Measurements from ENCODE around the gene PIK3R2. TPM values are rescaled to one million over a fixed set of nuclear protein-coding genes. Genes with fewer than 3 reads are reported as not detected.

The PIK3R2 gene
- total RNA-seq, 2 donors from 2014 or later = 11.5 to 13.0 TPM

DNA sequence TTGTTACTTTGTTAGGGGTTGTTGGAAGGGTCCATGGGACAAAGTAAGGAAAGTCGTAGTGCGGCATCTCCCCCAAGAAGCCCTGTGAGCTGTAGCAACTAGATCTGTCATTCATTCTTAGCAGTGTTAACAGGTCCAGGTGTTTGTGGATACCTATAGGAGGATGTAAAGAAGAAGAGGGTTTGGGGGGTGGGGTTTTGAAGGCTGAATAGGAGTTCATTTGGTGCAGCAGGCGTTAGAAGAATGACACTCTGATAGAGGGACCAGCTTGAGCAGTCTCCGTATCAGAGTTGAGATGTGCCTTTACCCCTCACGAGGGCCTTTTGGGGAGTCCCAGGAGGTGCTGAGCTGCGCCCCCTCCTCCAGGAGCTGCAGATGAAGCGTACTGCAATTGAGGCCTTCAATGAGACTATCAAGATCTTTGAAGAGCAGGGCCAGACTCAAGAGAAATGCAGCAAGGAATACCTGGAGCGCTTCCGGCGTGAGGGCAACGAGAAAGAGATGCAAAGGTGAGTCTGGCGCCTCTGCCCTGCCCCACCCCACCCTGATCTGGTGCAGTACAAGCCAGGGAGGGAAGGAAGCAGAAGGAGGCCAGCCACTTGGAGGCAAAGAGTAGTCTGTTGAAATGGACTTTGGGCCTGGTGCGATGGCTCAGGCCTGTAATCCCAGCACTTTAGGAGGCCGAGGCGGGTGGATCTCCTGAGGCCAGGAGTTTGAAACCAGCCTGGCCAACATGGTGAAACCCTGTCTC lies 13.0 kb downstream of the PIK3R2 start:
- intact Hi-C loops (cut with DNase I) = no loop called here
- DNase-seq (ENCODE audit: low spot score) = no peak

DNA sequence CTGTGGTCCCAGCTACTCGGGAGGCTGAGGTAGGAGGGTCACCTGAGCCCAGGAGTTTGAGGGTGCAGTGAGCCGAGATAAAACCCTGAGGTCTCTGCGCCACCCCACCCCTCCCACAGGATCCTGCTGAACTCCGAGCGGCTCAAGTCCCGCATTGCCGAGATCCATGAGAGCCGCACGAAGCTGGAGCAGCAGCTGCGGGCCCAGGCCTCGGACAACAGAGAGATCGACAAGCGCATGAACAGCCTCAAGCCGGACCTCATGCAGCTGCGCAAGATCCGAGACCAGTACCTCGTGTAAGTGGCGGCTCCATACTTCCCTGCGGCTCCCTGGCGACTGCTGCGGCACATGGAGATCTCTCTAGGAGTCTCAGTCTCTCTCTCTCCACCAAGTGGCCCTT lies 14.0 kb downstream of the PIK3R2 start:
- no peak for DNase-seq (ENCODE audit: low spot score)
- intact Hi-C loops (cut with DNase I) = no loop called here

DNA sequence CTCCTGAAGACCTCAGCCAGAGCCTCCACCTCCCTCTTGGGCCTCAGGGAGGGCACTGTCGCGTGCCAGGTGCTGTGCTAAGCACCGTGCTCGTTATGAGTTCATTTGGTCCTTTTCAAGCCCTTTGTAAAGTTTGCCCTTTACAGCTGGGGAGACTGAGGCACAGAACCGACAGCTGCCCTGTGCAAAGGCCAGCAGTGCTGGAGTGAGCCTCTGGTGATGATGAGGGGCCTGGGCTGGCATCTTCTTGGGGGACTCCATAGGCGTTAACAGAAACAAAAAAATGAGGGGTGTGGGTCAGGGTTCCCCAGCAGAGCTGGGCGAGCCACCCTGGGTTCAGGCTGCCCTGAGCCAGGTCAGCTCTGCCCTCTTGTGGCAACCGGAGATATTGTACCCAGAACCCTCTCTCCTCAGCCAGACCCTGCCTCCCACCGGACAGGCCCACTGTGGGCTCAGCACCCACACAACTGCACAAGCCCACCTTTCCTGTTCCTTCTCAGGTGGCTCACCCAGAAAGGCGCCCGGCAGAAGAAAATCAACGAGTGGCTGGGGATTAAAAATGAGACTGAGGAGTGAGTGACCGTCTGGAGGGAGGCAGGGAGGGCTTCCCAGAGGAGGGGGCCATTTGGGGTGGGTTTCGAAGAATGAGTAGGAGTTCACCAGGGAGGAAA lies 15.1 kb downstream of the PIK3R2 start:
- intact Hi-C loops (cut with DNase I) = no loop called here
- no peak for DNase-seq (ENCODE audit: low spot score)

DNA sequence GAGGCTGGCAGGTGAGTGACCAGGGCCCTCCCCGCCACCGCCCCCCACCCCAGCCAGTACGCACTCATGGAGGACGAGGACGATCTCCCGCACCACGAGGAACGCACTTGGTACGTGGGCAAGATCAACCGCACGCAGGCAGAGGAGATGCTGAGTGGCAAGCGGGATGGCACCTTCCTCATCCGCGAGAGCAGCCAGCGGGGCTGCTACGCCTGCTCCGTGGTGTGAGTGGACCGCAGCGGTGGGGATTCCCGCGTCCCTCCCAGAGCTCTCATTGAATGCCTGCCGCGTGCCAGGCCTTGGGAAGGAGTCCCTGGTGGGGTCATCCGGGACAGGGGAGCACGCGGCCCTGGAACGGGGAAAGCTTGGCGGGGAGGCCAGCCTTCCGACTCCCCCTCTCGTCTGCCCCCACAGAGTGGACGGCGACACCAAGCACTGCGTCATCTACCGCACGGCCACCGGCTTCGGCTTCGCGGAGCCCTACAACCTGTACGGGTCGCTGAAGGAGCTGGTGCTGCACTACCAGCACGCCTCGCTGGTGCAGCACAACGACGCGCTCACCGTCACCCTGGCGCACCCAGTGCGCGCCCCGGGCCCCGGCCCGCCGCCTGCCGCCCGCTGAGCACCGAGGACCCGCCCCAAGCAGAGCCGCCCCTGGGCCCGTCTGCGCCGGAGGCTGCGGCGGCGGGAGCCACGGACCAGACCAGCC lies 15.9 kb downstream of the PIK3R2 start:
- intact Hi-C loops (cut with DNase I) = no loop called here

DNA sequence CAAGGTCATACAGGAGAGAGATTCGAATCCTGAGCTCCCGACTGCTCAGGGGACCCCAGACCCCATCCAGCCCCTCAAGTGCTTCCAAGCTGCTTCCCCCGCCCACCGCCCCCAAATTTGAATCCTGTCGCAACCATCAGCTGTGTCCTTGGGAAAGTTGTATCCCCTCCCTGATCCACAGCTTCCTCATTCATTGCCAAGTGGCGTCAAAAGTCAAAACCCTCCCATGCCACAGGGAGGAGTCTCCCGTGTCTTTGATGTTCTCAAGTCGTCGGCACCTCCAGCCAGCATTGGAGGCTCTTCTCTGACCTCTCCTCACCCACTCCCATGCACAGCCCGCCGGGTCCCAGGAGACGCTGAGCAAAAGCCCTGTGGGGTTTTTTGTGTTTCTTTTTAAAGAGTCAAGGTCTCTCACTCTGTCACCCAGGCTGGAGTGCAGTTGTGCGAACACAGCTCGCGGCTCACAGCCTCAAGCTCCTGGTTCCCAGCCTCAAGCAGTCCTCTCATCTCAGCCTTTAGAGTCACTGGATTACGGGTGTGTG lies 17.8 kb downstream of the PIK3R2 start:
- intact Hi-C loops (cut with DNase I) = no loop called here
- DNase-seq (ENCODE audit: low spot score) = no peak

More for the DNA sequence above, 15.9 kb downstream of the PIK3R2 start:
- no peak for DNase-seq (ENCODE audit: low spot score)

DNA sequence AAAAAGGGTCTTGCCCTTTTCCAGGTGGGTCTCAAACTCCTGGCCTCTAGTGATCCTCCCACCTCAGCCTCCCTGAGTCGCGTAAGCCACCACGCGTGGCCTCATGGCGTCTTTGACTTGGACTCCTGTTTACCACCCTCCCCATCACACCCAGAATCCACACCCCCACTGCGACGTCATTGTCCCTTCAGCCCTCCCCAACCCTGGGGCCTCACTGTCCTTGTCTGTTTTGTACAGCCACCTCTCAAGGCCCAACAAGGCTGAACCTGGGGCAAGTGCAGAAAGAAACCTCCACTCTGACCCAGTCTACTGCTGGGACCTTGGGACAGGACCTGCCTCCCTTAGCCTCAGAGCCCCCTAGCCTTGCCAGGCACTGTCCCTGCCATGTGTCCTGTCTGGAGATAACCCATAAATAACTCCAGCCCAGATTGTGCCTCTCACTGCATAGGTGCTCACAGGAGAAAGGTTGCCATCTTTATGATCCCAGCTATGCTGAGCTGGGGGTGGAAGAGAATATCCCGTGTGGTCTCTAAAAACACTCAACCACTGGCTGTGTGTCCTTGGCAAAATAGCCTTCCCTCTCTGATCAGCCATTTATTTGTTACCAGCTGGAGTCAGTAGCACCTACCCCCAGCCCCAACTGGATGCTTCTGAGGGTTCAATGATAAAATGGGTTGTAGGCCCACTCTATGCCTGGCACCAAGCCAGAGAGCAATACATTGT lies 18.8 kb downstream of the PIK3R2 start:
- intact Hi-C loops (cut with DNase I) = no loop called here
- no peak for DNase-seq (ENCODE audit: low spot score)

DNA sequence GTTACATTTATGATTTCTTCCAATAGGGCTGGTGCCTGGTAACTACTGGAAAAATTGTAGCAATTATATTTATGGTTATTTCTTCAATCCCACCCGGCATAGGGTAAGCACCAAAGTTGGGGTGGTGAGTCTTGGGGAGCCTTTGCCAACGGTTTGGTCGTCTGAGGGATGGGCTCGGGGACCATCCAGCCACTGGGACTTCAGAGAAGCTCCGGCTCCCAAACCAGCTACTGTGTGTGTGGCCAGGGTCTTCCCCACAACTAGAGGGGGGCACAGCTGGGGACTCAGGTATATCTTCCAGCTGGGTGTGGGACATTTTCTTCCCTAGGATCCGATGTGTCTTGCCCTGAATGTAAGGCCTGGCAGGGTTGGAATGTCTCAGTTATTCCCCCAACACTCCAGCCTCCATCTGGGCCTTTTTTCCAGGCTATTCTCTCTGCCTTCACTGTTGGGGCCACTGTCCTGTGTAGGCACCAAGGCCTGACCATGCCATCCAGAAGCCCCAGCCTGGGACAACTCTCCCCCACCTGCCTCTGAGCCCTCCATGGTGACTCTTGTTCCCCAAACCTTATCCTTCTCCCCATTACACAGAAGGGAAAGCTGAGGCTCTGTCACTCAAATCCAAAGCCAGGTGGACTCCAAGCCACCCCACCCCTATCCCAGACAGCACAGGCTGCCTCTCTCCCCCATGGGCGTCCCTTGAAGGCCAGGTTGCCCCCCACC lies 19.5 kb downstream of the PIK3R2 start:
- intact Hi-C loops (cut with DNase I) = no loop called here

DNA sequence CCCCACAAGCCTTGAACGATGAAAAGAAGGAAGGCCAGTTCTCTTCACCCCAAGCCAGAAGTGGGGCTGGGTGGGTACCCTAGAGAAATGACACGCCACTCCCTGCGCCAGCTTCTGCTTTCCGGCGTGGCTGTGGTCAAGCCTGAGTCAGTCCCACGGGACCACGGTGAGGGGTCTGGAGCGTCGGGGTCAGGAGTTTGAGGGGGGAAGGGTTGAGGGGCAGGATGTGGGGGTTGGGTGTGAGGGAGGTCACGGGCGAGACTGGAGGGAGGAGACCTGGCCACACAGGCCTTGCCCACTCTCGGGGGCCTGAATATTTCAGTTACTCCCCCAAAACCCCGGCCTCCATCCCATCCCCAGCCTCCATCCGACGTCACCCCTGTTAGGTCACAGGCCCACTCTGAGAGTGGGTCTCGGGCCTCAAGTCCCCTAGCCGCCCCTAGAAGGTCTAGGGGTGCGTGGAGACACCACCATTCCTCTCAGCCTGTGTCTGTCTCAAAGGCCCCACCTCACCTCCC lies 20.1 kb downstream of the PIK3R2 start:
- peak; percentile 94 for DNase-seq (ENCODE audit: low spot score)
- intact Hi-C loops (cut with DNase I) = no loop called here

More for the DNA sequence above, 19.5 kb downstream of the PIK3R2 start:
- no peak for DNase-seq (ENCODE audit: low spot score)

DNA sequence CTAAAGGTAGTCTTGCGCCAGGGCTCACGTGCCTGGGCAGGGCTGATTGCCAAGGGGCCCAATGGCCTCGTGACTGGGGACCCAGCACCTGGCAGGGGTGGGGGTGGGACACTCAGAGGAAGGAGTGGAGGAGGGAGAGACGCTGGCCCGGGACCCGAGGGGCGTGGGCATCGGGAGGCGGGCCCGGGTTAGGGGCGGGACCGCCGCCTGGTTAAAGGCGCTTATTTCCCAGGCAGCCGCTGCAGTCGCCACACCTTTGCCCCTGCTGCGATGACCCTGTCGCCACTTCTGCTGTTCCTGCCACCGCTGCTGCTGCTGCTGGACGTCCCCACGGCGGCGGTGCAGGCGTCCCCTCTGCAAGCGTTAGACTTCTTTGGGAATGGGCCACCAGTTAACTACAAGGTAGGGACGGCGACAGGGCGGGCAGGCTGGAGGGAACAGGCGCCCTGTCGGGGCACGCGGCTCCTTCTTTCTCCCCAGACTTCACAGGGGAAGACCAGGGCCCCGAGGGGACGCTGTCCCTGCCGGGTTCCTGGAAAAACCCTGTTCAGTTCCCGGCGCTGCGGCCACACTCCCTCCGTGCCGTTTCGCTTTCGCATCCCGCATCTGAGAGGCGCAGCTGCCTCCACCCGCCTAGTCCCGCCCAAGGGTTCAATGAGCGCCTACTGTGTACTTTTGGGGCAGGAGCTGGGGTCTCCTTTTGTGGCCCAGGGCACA lies 20.8 kb downstream of the PIK3R2 start, which contains the start of gene IFI30:
Gene IFI30, plus strand, starts transcription at position 242 of the 717 bp plus-strand sequence. Its CDS starts 29 bp downstream, at position 271.
- peak; percentile 95 for DNase-seq (ENCODE audit: low spot score)
- intact Hi-C loops (cut with DNase I) = no loop called here

DNA sequence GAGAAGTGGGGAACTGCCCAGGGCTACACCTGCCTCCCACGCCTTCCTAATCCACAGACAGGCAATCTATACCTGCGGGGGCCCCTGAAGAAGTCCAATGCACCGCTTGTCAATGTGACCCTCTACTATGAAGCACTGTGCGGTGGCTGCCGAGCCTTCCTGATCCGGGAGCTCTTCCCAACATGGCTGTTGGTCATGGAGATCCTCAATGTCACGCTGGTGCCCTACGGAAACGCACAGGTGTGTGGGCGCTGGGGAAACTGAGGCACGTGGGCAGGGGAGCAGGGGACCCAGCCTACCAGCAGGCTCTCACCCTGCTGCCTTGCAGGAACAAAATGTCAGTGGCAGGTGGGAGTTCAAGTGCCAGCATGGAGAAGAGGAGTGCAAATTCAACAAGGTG lies 22.0 kb downstream of the PIK3R2 start:
- DNase-seq (ENCODE audit: low spot score) = no peak
- intact Hi-C loops (cut with DNase I) = no loop called here

DNA sequence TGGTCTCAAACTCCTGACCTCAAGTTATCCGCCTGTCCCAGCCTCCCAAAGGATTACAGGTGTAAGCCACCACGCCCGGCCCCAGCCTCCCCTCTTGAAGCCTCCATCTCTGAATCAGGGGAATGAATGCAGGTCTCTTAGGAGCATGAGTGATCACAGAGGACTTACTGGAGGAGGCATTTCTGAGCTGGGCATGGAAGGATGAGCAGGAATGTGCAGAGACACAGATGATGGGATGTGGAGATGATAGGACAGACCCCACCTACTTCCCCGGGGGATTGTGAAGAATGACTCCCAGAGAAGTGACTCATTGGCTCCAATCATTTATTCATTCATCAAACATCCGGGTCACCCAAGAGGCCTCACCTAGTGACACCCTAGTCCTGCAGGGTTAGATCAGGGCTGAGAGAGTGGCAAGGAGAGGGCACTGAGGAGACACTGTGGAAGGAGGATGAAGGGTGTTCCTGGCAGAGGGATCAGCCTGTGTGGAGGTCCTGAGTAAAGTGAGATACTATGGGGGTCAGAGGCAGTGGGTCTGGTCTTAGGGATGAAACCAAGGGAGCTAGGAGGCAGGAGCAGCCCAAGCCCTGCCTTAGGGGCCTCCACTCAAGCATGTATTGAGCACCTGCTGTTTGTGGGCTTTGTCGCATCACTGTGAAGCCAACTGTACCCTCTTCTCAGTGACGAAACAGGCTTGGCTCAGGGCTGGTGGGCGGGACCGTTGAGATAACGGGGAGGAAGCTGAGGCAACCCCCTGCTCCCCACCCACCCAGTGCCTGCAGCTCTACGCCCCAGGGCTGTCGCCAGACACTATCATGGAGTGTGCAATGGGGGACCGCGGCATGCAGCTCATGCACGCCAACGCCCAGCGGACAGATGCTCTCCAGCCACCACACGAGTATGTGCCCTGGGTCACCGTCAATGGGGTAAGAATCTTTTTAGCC lies 23.7 kb downstream of the PIK3R2 start:
- intact Hi-C loops (cut with DNase I) = no loop called here

DNA sequence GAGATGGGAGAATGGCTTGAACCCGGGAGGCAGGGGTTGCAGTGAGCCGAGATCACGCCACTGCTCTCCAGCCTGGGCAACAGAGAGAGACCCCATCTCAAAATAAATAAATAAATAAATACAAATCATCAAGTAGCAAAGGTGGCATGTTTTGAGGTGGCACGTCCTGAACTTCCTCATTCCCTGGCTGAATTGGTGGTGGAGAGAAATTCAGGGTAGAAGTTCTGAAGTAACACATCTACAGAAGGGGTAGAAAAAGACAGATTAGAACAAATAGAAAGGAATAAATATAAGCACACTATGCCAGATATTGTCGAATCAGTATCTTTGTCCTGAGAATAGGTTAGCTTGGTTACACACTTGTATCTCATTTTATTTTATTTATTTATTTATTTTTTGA lies 27.0 kb downstream of the PIK3R2 start:
- DNase-seq (ENCODE audit: low spot score) = no peak
- intact Hi-C loops (cut with DNase I) = no loop called here

More for the DNA sequence above, 23.7 kb downstream of the PIK3R2 start:
- DNase-seq (ENCODE audit: low spot score) = no peak

DNA sequence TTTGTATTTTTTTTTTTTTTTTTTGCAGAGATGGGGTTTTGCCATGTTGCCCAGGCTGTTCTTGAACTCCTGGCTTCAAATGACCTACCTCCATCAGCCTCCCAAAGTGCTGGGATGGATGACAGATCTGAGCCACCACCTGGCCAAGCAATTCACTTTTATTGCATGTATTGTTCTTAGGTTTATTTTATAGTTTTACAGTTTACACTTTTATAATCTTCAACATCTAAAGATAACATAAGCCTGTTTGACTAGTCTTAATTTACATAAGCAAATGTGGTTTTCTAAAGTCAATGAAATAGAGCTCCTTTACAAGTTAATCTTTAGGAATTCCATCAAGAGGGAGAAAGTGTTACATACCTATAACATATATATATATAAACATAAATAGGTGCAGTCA lies 30.6 kb downstream of the PIK3R2 start:
- intact Hi-C loops (cut with DNase I) = no loop called here
- DNase-seq (ENCODE audit: low spot score) = no peak

DNA sequence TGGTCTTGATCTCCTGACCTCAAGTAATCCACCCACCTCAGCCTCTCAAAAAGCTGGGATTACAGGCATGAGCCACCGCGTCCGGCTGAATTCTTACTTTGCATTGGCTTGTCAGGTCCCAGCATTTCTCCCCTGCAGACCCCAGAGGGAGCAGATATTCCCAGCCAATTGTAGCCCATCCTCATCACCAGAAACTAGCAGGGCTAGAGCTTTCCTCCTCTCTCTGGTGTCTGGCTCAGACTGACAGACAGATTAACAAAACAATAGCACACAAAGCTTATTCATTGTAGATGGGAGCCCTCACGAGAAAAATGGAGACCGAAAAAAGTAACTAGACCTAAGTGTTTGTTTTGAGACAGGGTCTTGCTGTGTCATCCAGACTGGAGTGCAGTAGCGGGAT lies 32.6 kb downstream of the PIK3R2 start:
- intact Hi-C loops (cut with DNase I) = no loop called here
- DNase-seq (ENCODE audit: low spot score) = no peak

DNA sequence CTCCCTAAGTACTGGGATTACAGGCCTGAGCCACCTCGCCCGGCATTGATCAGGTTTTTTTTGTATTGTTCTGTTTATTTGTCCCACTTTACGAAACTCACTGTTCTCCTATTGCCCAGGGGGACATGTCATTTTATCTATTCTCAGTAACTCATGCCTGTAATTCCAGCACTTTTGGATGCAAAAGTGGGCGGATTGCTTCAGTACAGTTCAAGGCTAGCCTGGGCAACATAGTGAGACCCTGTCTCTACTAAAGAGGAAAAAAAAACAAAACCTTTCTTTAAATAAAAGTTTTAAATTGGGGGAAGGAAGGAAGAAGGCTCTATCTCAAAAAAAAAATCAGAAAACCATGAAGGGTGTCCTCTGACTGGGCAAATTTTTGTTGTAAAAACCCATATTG lies 37.3 kb downstream of the PIK3R2 start:
- intact Hi-C loops (cut with DNase I) = no loop called here
- no peak for DNase-seq (ENCODE audit: low spot score)

DNA sequence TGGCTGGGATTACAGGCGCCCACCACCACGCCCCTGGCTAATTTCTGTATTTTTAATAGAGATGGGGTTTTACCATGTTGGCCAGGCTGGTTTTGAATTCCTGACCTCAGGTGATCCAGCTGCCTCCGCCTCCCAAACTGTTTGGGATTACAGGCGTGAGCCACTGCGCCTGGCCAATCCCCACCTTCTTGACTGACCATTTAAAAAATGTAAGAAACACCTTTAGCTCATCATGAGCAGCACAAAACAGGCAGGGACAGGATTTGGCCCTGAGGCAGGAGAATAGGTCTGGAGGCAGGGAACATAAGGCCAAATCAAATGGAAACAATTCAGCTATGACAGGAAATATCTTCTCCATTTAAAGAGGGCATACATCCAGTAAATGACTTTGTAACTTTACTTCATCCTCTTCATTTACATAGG lies 38.7 kb downstream of the PIK3R2 start:
- intact Hi-C loops (cut with DNase I) = no loop called here
- DNase-seq (ENCODE audit: low spot score) = no peak

Measured in posterior vena cava (tissue), 2 donors.